H1 (cell line): ENCODE measurements around the gene KCNIP3. TPM values are rescaled to one million over a fixed set of nuclear protein-coding genes. Genes with fewer than 3 reads are reported as not detected.

Source experiments
- ATF3 ChIP-seq: IDR thresholded peaks from 2 replicates; pipeline ENCODE4 v1.6.1; 2011; ENCODE audit warnings: low read depth, mild to moderate bottlenecking, low read length; ENCODE audit not compliant: insufficient read depth
- BRCA1 ChIP-seq: IDR thresholded peaks from 2 replicates; pipeline ENCODE4 v1.6.1; 2012; ENCODE audit warnings: low read depth, low read length, improper control_type of control experiment
- CBX8 ChIP-seq: fragments of 300-800, 300-1000 bp; sonication (generic); IDR thresholded peaks from 2 replicates; pipeline ENCODE4 v1.7.1; 2016; ENCODE audit warnings: low read depth, low read length, borderline replicate concordance
- HDAC2 ChIP-seq, 2 experiments: fragments of 300-600 bp in 1 of 2; sonication (generic) in 1 of 2; IDR thresholded peaks; 2 replicates each; pipeline ENCODE4 v1.6.1; 2011 to 2012; ENCODE audit warnings: low read depth in 2 of 2, low read length in 2 of 2, mild to moderate bottlenecking in 2 of 2, moderate library complexity in 2 of 2, borderline replicate concordance in 1 of 2, inconsistent platforms in 1 of 2
- KDM5A ChIP-seq: fragments of 200-600 bp; IDR thresholded peaks from 2 replicates; pipeline ENCODE4 v1.7.1; 2012; ENCODE audit warnings: mild to moderate bottlenecking, low read length, inconsistent platforms, mixed read lengths
- SIX5 ChIP-seq: IDR thresholded peaks from 2 replicates; pipeline ENCODE4 v1.6.1; 2011; ENCODE audit warnings: mild to moderate bottlenecking, low read depth, low read length
- TEAD4 ChIP-seq: IDR thresholded peaks from 2 replicates; pipeline ENCODE4 v1.6.1; 2012; ENCODE audit warnings: low read depth, low read length, inconsistent platforms, mixed read lengths
- polyA plus RNA-seq, 7 experiments: library from polyadenylated mRNA; depleted of rRNA in 3 of 7; stranded (reverse) in 5 of 7; unstranded in 2 of 7; fragments of >200 nt in 5 of 7; fragments of 200-250 nt in 2 of 7; gene quantifications; 1 replicate in 5 of 7; 2 replicates in 1 of 7; 4 replicates in 1 of 7; pipeline versions ENCODE4 v1.2.1 to v1.2.3, GENCODE V29; 2011 to 2013; ENCODE audit warnings: missing spikeins in 2 of 7, mixed read lengths in 2 of 7
- total RNA-seq: library from RNA; stranded (reverse); fragmentation: NEBNext Ultra II Directional; extraction: Animal tissue kit (Norgen Biotek cat#: 25700); gene quantifications from 2 replicates; pipeline ENCODE4 v1.2.1, GENCODE V29; 2021
- TF ChIP-seq, protein P1 (sequence below): fragments of 300-600 bp; sonication (generic); IDR thresholded peaks from 2 replicates; pipeline ENCODE4 v1.7.1; 2012; ENCODE audit warnings: low read length, moderate library complexity, mild to moderate bottlenecking, inconsistent platforms; ENCODE audit not compliant: insufficient replicate concordance

KCNIP3 gene
- total and polyA plus RNA-seq, 2 of the 8 experiments (the other 6 are each of a cell fraction or from before 2014, with no cell fraction given): 0.33 to 1.9 TPM

DNA sequence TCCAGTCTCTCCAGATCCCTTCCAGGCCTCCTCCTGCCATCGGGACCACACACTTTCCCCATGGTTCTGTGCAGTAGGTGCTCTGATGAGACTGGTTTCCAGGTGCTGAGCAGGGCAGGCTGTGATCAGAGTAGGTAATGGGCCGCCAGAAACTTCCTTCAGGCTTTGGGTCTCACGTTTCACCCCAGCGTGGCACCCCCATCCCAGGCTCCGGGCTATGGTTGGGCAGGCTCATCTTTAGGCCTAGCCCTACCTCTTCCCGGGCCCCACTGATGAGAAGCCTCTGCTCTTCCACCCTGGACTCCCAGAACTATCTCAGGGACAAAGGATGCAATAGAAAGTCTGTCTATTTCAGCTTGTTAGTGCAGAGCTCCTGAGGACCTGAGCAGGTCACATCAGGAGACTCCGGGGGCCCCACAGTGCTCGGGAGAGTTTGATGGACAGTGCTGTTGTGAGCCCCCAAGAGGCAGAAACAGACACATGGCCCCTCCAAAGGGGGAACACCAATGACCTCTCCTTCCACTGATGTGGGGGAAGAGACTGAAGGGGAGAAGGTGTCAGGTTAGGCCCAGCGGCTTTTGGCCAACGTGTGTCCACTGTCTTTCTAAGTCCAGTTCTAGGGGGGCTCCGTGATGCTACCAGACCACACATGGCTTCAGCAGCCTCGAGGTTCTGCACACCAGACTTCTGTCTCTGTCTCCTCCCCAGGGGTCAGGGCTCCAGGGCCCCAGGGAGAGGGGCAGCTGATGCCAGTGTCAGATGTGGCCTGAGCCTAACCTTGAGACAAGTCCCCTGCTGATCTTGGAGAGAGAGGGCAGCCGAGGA, 28.7 kb upstream of the KCNIP3 start (continued):
- TF ChIP-seq, protein P1, sequence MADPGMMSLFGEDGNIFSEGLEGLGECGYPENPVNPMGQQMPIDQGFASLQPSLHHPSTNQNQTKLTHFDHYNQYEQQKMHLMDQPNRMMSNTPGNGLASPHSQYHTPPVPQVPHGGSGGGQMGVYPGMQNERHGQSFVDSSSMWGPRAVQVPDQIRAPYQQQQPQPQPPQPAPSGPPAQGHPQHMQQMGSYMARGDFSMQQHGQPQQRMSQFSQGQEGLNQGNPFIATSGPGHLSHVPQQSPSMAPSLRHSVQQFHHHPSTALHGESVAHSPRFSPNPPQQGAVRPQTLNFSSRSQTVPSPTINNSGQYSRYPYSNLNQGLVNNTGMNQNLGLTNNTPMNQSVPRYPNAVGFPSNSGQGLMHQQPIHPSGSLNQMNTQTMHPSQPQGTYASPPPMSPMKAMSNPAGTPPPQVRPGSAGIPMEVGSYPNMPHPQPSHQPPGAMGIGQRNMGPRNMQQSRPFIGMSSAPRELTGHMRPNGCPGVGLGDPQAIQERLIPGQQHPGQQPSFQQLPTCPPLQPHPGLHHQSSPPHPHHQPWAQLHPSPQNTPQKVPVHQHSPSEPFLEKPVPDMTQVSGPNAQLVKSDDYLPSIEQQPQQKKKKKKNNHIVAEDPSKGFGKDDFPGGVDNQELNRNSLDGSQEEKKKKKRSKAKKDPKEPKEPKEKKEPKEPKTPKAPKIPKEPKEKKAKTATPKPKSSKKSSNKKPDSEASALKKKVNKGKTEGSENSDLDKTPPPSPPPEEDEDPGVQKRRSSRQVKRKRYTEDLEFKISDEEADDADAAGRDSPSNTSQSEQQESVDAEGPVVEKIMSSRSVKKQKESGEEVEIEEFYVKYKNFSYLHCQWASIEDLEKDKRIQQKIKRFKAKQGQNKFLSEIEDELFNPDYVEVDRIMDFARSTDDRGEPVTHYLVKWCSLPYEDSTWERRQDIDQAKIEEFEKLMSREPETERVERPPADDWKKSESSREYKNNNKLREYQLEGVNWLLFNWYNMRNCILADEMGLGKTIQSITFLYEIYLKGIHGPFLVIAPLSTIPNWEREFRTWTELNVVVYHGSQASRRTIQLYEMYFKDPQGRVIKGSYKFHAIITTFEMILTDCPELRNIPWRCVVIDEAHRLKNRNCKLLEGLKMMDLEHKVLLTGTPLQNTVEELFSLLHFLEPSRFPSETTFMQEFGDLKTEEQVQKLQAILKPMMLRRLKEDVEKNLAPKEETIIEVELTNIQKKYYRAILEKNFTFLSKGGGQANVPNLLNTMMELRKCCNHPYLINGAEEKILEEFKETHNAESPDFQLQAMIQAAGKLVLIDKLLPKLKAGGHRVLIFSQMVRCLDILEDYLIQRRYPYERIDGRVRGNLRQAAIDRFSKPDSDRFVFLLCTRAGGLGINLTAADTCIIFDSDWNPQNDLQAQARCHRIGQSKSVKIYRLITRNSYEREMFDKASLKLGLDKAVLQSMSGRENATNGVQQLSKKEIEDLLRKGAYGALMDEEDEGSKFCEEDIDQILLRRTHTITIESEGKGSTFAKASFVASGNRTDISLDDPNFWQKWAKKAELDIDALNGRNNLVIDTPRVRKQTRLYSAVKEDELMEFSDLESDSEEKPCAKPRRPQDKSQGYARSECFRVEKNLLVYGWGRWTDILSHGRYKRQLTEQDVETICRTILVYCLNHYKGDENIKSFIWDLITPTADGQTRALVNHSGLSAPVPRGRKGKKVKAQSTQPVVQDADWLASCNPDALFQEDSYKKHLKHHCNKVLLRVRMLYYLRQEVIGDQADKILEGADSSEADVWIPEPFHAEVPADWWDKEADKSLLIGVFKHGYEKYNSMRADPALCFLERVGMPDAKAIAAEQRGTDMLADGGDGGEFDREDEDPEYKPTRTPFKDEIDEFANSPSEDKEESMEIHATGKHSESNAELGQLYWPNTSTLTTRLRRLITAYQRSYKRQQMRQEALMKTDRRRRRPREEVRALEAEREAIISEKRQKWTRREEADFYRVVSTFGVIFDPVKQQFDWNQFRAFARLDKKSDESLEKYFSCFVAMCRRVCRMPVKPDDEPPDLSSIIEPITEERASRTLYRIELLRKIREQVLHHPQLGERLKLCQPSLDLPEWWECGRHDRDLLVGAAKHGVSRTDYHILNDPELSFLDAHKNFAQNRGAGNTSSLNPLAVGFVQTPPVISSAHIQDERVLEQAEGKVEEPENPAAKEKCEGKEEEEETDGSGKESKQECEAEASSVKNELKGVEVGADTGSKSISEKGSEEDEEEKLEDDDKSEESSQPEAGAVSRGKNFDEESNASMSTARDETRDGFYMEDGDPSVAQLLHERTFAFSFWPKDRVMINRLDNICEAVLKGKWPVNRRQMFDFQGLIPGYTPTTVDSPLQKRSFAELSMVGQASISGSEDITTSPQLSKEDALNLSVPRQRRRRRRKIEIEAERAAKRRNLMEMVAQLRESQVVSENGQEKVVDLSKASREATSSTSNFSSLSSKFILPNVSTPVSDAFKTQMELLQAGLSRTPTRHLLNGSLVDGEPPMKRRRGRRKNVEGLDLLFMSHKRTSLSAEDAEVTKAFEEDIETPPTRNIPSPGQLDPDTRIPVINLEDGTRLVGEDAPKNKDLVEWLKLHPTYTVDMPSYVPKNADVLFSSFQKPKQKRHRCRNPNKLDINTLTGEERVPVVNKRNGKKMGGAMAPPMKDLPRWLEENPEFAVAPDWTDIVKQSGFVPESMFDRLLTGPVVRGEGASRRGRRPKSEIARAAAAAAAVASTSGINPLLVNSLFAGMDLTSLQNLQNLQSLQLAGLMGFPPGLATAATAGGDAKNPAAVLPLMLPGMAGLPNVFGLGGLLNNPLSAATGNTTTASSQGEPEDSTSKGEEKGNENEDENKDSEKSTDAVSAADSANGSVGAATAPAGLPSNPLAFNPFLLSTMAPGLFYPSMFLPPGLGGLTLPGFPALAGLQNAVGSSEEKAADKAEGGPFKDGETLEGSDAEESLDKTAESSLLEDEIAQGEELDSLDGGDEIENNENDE: no peak
- TF ChIP-seq KDM5A: no peak
- TF ChIP-seq BRCA1: no peak
- no peak for TF ChIP-seq TEAD4
- no peak for TF ChIP-seq ATF3
- TF ChIP-seq CBX8: no peak
- TF ChIP-seq HDAC2 (IDR thresholded peaks at IDR 0.05; ENCODE audit: borderline replicate concordance in 1 of 2, low read depth in 2 of 2, low read length in 2 of 2): no peak
- no peak for TF ChIP-seq SIX5
